Epithelial cell of prostate (primary cell): Measurements from ENCODE around the gene PLD3.
"Not testable (repeated sequence)": the region's sequence is repeated elsewhere in the genome, so short reads cannot be mapped to it uniquely, and the experiment has no call there.

ENCODE experiments used
- DNase-seq: peaks from one replicate; pipeline ENCODE4 v3.0.0-alpha.2; 2011; ENCODE audit warnings: low read depth, low spot score
- H3K27ac ChIP-seq: fragments of 450-650 bp; 2 replicates; pipeline ENCODE4 v1.5.1; 2017; ENCODE audit warnings: mild to moderate bottlenecking

Gene PLD3

DNA sequence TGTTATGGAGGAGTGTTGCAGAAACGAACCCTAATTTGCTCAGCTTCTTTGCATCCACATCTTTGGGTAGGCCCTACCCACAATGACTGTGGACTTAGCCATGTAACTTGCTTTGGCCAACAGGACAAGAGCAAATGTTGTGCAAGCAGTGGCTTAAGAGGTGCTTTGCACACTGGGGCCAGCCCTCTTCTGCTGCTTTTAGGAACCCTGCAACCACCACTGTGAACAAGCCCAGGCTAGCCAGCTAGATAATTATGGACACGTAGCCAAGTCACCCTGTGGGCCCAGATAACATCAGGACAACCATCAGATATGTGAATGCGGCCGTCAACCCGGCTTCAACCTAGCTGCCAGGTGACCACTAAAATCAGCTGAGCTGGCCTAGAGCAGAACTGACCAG, 17.4 kb upstream of the PLD3 start:
- peak; percentile 60 for DNase-seq
- peak overlapping the region; percentile 60 for H3K27ac ChIP-seq

DNA sequence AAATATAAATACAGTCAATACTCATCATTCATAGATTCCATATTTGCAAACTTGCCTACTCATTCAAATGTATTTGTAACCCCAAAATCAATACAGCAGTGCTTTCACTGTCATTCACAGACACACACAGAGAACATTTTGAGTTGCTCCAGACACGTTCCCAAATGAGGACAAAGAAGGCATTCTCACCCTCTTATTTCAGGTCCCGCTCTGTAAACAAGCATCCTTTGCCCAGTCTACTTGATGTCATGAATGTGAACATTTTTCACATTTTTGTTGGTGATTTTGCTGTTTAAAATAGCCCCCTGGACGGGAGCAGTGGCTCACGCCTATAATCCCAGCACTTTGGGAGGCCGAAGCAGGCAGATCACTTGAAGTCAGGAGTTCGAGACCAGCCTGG, 15.8 kb upstream of the PLD3 start:
- H3K27ac ChIP-seq = no peak overlapping the region
- DNase-seq = no peak

DNA sequence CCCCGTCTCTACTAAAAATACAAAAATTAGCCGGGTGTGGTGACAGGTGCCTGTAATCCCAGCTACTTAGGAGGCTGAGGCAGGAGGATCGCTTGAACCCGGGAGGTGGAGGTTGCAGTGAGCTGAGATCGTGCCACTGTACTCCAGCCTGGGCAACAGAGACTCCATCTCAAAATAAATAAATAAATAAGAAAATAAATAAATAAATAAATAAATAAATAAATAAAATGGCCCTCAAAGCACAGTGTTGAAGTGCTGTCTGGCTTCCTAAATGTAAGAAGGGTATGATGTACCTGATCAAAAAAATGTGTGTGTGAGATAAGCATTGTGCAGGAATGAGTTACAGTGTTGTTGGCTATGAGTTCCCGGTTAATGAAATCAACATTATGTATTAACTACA, 15.4 kb upstream of the PLD3 start:
- not testable (repeated sequence) for DNase-seq, H3K27ac ChIP-seq

DNA sequence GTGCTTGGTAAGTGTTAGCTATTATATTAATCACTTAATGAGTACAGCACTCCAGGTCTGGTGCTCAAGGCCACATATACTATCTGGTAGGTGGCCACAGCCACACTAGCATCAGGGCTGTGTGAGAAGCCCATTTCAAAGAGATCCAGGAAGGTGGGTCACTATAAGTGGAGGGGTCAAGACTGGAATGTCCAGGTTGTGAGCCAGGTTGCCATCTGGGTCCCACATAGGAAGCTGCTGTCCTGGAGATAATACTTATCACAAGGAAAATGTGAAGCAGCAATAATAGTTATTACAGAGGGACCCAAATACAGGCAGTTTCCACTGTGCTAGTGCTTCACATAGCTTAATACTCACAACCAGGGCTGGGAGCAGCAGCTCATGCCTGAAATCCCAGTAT, 13.4 kb upstream of the PLD3 start:
- no peak overlapping the region for H3K27ac ChIP-seq
- DNase-seq = no peak

DNA sequence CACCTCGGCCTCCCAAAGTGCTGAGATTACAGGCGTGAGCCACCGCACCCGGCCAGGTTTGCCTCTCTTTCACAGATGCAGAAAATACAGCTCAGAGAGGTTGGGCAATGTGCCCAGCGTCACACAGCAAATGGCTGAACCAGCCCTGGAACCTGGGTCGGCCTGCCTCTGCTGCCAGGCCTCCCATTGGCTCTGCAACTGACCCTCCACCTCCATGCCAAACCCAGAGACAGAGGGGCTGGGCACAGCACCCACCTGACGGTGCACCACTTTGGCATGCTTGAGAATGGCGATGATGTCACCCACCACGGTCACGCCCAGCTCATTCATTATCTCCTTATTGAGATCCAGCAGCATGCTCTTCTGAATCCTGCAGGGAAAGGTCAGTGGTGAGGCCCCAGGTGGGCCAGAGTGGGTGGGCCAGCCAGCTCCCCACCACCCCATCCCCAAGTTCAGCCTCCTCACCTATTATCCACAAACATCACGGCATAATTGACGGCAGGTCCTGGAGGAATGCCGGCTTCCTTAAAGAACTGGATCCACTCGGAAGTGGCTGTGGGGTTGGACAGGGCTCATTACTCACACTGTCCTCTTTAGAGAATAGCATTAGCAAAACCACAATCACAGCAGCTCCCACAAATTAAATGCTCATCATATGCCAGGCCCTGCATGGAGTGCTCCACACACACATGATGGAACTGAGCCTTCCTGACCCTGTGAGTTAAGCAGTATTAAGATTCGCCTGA, 12.5 kb upstream of the PLD3 start:
- no peak for DNase-seq
- H3K27ac ChIP-seq = no peak overlapping the region

DNA sequence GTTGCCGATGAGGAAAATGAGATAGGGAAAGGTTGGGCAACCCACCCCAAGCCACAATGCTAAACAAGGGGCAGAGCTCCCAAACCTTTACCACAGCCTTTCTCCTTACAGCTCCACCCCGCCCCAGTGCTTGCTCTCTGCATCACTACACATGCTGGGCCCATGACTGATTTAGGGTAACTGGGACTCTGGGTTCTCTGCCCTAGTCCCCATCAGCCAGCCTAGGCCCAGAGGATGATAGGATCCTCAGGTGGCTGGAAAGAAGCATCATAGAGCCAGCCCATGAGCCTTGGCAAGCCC, 11.9 kb upstream of the PLD3 start:
- DNase-seq = no peak
- H3K27ac ChIP-seq = no peak overlapping the region

DNA sequence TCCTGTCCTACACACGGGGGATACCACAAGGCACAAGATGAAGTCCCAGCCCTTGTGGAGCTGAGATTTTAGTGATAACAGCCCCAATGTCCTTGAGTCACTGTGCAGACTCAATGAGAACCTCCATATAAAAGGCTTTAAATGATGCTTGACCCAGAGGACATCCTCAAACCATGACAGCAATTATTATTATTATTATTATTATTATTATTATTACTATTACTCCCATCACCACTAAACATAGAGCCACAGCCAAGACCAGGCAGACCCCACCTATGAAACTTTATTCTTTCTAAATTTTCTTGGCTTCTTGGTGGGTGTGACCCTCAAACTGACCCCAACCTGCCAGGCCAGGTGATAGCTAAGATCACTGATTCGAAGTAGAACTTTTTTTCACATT, 11.4 kb upstream of the PLD3 start:
- DNase-seq = no peak
- H3K27ac ChIP-seq = no peak overlapping the region

DNA sequence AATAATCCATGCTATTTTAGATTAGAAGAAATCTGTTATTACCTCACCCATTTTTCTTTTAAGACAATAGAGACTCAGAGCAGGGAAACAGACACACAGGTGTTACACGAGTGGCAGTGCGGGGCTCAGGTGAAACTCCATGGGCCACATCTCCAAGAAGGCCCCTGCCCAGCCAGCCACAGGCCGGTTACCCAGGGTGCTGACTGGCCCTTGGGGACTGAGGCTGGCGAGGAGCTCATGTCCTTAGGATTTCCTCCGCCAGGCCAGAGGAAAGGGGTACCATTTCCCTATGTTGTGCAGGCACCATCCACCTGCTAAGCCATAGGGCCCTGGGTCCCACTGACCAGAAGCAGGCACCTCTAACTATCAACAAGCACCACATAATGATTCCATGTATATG, 10.9 kb upstream of the PLD3 start:
- no peak overlapping the region for H3K27ac ChIP-seq
- no peak for DNase-seq

DNA sequence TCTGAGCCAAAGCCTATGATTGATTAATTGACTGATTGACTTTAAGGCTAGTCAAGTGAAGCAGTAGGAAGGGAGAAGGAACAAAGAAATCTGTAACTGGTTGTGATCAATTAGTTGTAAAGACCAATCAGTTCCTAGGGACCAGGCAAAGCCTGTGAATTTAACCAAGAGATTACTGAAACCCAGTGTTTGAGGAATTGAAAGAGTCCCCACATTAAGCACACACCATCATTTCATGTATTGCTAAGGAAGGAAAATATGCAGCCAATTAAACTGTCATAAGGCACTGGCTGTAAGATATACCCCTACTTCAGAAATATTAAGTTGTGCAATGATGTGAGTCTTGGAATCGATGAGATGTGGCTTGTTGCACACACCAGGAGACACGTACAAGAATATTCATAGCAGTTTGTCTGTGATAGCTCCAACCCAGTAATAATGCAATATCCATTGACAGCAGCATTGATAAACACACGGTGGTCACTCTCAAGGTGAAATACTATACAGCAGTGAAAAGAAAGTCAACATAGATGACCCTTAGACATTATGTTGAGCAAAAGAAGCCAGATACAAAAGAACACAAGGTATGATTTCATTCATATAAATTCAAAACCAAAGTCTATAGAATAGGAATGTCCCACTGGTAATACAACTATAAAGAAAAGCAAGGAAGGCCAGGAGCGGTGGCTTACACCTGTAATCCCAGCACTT, 9.3 kb upstream of the PLD3 start:
- DNase-seq = no peak

DNA sequence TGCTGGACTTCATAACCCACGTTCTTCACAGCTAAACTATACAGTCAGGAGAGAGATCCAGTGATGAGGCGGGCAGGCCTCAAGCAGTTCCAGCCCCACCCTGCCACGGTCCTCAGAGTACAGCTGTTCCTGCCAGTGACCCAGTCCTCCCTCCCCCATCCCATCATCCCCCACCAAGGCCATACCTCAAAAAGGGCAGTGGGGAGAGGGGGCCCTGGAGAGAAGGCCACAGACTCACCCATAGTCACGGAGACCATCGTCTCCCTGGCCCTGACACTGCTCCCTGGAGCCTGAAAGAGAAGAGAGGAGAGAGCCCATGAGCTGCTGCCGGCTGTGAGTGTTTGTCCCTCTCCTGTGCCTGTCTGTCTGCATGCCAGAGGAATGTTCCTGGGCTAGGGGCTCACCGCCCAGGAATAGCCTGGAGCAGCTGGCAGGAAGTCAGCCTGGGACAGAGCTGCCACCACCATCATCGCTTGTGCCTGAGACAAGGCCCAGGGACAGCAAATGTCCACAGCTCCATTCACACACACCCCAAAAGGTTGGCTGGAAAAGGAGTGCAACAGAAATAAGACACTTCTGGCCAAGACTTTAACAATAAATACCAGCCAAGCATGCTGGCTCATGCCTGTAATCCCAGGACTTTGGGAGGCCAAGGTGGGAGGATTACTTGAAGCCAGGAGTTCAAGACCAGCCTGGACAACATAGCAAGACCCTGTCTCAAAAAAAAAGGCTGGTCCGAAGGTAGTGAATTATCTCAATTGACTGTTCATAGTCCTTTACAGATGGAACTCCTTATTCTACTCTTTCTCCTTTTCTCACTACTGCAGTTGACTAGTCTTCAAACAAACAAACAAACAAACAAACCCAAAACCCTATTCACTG, 6.7 kb upstream of the PLD3 start:
- no peak for DNase-seq
- H3K27ac ChIP-seq = peak overlapping the region; percentile 74

More for the DNA sequence above, 9.3 kb upstream of the PLD3 start:
- no peak overlapping the region for H3K27ac ChIP-seq

DNA sequence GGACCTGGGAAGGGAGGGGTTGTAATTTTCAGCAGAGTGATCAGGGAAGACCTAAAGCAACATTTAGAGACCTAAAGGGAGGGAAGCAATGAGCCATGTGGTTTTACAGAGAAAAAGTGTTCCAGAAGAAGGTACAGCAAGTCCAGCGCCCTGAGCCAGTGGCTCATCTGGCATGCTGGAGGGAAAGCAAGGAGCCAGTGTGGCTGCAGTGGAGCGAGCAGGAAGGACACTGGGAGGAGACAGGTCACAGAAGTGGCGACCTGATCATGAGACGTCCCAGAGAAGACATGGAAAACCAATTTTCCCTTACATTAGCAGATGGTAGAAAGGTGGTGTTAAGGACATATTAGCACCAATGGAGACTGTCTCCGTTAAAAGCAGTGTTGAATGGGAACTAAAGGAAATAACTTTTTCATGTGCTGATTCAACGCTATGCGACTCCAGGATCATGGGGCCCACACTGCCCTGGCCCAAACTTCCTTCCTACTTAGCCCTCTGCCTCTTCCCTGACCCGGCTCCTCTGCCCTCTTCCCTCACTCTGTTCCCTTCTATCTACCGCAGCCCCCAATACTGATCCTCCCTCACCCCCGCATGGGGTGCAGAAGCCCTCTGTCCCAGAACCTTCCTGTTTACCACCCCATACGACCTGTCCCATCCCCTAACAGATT, 5.7 kb upstream of the PLD3 start:
- DNase-seq = no peak
- H3K27ac ChIP-seq = peak overlapping the region; percentile 74

DNA sequence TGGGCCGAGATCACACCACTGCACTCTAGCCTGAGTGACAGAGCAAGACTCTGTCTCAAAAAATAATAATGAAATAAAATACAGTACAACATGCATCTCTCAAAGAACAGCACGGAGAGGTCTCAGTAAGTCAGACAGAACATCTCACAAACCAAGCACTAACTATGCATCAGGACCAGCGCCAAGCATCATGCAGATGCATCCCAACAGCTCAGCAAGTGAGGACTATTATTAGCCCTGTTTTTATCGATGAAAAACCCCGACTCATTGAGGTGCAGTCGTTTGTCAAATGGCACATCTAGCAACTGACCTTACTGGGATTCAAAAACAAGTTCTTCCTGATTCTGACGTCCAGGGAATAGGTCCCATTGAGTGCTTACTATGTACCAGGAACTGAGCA, 4.1 kb upstream of the PLD3 start:
- no peak overlapping the region for H3K27ac ChIP-seq
- no peak for DNase-seq

DNA sequence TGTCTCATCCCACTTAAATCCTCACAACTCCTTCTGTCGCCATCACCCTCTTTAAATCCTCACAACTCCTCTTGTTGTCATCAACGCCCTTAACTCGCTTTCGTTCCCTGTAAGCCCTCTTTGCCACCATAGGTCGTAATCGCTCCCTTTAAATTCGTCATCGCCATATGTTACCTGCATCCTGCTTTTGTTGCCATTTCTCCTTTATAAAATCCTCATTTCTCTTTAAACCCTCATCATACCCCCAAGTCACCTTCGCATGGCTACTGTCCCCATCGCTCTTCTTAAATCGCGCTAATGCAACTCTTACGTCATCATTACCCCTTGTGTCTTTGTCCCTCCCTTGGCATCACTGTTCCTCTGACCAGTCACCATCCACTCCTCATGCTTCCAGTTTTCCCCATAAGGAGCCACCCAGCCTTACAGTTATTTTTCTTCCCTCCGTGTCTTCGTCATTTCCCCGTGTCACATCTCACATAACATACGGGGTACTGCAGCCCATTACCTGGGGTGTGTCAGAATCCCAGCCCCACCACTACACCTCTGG, 539 bp downstream of the PLD3 start:
- H3K27ac ChIP-seq = peak overlapping the region; percentile 40
- DNase-seq = no peak

DNA sequence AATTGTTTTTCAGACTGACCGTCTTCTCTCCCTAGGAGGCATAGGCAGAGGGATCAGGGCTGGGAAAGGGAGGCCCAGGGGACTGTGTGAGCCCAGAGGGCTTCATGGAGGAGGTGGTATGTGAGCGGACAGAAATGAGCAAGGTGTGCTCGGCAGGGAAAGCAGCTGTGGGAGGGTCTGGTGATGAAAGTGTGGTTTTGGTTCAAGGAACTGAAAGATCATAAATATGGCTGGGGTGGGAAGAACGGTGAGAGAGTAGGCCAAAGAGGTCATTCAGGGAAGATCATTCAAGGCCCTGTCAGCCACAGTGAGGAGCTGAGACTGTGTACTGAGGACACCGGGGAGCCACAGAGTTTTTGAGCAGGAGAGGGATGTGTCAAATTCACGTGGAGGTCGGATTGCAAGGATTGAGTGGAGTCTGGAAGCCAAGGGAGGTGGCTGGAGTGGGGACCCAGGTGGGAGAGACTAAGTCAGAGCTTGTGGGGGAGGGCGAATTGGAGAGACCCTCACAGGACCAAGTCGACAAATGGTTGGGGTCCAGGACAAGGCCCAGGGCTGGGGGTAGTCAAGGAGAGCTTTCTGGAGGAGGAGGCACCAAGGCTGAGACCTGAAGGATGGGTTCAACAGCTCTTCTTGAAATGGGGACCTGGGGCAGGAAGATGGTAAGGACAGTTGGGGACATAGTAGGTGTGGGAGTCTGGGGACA, 7.6 kb downstream of the PLD3 start:
- no peak for DNase-seq
- H3K27ac ChIP-seq = no peak overlapping the region

DNA sequence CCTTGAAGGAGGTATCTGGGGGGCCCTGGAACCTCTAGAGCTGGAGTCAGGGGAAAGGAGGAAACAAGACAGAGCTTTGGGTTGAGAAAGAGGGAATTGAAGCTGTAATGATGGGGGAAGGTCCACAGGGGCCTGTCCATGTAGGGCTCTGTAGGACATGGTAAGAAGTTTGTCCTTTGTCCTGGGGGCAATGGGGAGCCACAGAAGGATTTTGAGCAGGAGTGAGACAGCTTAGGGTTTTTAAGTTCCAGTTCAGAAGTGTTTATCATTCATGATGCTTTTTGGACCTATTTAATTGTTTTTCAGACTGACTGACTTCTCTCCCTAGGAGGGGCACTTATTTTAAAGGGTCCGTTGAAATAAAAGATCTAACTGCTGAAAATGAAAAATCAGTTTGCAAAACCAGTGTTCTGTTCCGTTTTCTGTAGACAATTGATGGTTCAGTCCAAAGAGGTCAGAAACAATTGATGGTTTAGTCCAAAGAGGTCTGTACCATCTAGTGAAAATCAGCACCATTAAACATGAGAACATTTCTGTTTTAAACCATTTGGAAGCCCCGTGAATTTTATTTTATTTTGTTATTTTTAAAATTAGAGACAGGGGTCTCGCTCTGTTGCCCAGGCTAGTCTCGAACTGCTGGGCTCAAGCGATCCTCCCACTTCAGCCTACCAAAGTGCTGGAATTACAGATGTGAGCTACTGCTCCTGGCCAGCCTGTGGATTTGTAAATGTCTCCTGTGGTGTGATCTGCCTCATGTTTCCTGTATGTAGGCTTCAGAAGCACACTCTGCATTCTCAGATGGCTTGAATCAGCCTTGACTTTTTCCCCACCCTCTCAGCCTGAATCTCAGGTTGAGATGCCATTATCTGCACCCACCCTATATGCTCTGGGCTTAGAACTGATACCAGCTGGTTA, 8.4 kb downstream of the PLD3 start:
- no peak for DNase-seq
- H3K27ac ChIP-seq = no peak overlapping the region

DNA sequence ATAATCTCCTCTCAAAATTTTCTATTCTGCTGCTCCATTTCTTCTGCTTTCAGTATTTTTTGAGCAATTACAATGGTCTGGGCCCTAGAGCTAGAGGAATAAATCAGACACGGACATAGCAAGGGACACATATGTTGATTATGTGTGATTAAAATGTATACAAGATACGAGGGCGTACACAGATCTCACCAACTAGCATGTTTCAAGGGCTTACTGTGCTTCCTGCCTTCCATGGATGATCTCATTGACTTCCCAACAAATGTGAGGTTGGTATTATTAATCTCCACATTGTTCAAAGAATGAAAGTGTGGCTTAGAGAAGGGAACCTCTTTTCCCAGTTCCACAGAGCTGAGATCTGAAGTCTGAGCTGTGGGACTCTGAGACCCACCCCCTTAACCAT, 9.1 kb downstream of the PLD3 start:
- no peak overlapping the region for H3K27ac ChIP-seq
- DNase-seq = no peak

DNA sequence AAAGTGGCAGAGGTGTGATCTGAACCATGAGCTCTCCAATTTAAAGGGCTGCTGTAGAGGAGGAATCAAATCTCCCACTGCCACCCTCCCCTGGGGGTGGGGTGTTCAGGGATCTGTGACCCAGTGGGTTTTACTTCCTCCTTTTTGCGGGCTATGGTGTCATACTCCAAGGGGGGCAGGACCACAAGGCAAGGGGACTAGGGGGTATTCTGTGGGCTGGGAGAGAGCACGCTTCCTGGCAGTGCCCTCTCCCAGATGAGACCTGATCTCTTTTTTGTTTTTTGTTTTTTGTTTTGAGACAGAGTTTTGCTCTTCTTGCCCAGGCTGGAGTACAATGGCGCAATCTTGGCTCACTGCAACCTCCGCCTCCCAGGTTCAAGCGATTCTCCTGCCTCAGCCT, 10.3 kb downstream of the PLD3 start:
- no peak overlapping the region for H3K27ac ChIP-seq
- DNase-seq = no peak

DNA sequence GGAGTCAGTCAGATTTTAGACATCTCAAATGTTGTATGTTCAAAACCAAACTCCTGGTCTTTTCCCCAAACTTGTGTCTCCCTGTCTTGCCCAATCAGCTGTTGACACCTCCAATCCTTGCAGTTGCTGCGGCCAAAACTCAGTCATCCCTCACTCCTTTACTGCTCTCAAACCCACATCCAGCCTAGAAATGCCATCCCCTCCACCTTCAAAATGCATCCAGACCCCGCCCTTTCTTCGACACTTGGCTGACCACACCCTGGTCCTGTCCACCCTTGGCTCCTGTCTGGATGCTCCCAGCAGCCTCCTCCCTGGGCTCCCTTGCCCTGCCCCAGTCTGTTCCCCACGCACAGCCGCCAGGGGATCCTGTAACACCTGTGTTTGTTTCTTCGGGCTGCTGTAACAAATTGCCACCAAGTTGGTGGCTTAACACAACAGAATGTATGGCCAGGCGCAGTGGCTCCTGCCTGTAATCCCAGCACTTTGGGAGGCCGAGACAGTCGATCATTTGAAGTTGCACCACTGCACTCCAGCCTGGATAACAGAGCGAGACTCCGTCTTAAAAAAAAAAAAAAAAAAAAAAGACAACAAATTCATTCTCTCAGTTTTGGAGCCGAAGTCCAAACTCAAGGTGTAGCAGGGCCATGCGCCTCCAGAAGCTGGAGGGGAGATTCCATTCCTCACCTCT, 11.7 kb downstream of the PLD3 start:
- H3K27ac ChIP-seq = no peak overlapping the region
- no peak for DNase-seq
